IPS-NIHi11 (cell line): ENCODE results near the gene ZCCHC24.

Experiments used
- DNase-seq: peaks from one replicate; pipeline ENCODE4 v3.0.0; 2012; ENCODE audit warnings: mixed read lengths, low spot score

ZCCHC24 gene

GRCh38 chr10:79445977-79446757, 743 bp upstream of the ZCCHC24 start:
- peak; percentile 73 for DNase-seq

DNA sequence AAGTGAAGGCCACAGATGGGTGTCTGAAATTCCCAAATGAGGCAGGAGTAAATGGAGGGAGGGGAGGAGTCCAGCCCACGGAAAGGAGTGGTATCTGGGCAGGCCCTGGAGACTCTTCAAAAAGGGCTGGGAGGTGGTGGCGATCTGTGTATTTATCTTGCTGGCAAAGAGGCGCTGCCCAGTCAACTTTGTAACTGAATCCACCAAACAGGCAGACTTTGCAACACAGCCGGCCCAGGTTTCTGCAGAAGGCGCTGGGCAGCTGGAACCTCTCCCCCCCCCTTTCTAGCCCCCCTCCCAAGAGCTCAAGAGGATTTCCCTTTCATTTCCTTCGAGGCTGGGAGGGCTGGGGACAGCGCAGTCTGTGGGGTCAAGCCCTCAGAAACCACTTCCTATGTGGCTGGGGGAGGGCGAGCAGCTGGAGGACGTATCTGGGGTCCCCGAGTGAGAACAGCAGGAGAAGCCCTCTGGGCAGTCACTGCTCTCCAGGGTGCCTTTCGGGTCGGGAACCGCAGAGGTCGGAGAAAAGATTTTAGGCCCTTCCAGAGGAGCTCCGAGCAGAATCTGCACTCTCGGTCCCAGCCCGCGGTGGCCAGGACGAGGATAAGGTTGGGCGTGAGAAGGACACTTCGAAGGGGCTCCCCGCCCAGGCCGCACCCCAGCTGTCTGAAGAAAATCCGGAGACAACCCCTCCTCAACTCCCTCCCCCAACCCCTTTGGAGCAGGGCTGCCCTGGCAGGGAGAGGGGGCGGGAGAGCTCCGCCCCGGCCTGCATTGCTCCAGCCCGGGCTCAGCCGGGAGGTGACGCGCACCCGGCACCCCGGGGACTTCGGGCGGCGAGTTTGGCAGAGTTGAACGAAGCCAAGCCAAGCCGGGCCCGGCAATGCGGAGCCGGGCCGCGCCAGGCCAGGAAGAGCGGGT, 965 bp downstream of the ZCCHC24 start:
- DNase-seq: peak; percentile 86

GRCh38 chr10:79443338-79444198, 1.9 kb downstream of the ZCCHC24 start:
- no peak for DNase-seq

GRCh38 chr10:79442171-79443040, 3.0 kb downstream of the ZCCHC24 start:
- no peak for DNase-seq

DNA sequence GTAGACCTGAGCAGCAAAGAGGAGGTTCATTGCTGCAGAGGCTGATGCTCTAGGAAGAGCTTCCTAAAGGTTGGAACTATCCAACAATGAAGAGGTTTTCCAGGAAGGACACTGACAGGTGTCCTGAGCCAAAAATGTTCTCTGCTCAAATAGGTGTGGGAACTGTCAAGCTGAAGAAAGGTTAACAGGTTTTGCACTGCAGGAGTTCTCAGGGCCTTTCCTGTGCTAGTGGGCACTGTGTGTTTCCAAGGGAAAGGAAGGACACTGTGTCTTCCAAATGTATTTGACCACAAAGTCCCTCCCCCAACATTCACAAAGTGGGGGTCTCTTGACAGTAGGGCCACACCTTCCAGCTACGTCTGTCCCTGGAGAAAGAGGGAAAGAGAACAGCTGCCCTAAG, 4.0 kb downstream of the ZCCHC24 start:
- no peak for DNase-seq

DNA sequence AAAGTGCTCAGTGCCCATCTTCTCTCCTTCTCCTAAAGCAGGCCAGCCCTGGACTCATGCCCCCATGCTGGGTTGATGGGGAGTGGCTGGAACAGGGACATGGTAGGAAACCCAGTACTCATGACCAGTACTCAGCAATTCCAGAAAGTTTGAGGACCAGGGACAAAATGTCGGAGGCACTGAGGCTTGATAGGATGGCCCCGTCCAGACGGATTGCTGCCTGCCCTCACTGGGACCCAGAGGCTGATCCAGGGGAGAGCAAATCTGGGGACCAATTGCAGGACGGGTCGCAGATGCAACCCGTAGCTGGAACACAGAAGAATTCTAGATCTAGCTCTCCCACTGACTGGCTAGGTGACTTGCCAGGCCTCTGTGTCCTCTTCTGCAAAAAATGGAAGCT, 5.1 kb downstream of the ZCCHC24 start:
- no peak for DNase-seq

- DNase-seq: no peak
Measured at GRCh38 chr10:79438699-79439085, 6.7 kb downstream of the ZCCHC24 start.

- DNase-seq: no peak
Measured at GRCh38 chr10:79438021-79438698, 7.3 kb downstream of the ZCCHC24 start.

GRCh38 chr10:79437111-79437814, 8.2 kb downstream of the ZCCHC24 start:
- DNase-seq: no peak

GRCh38 chr10:79436850-79437103, 8.6 kb downstream of the ZCCHC24 start:
- DNase-seq: no peak

DNA sequence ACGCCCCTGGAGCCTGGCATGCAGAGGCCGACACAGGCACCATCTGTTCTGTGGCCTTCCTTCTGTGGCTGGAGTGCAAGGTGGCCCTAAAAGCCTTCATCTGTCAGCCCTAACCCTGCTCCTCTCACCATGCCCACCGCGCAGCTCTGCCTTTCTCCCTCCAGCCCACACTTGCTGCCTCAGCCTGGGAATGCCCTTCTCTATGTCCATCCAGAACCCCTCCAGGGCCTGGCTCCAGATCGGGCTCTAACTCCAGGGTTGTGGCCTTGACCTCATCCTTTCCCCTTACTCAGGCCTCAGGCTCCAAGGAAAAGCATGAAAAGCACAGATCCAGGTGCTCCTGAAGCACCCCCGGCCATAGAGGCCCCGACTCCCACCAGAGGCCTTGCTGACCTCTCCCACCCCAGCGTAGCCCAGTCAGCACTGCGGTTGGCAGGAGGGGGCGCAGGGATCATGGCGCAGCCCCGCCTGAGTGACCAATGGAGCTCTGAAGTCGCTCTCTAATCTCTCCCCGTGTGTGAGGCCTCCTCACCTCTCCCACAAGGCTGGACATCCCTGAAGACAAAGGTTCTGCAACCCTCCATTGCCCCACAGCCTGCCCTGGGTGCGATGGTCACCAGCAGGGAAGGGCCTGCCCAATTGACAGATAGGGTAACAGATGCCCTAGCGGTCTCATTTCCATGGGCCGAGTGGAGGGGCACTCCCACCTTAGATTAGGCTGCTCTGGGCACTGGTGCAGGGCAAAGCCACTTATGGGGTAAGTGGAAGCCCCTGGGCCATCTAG, 9.2 kb downstream of the ZCCHC24 start:
- DNase-seq: no peak

DNA sequence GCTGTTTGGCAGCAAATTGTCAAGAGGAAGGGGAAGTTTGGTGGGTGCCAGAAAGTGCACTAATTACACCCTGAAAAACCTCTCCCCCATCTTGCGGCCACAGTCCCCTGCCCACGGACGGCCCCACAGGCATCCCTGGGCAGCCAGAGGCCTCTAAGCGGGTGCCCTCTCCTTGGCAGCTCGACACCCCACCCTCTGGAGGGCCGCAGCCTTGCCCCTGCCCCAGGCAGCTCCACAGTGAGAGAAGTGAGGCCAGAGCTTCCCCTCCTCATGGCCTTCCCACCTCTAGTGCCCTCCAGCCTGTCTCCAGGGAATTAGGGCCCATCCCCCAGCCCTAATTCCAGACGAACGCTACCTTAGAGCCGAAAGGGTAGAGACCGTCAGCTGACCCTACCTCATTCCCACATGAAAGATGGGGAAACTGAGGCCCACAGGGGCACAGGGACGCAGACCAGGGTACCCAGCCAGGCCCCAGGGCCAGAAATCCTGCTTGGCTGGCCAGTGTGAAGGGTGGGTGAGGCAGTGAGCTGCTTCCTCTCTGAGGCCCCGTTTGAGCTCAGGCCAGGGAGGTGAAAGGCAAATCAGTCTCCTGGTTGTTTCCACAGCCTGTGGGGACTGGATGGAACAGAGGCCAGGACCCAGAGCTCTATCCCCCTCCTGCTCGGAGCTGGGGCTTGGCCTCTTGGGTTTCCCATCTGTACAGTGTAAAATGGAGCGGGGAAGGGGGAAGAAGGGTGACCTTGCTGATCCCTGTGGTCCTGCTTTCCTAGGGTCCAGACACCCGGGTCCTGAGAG, 10.0 kb downstream of the ZCCHC24 start:
- DNase-seq: no peak

DNA sequence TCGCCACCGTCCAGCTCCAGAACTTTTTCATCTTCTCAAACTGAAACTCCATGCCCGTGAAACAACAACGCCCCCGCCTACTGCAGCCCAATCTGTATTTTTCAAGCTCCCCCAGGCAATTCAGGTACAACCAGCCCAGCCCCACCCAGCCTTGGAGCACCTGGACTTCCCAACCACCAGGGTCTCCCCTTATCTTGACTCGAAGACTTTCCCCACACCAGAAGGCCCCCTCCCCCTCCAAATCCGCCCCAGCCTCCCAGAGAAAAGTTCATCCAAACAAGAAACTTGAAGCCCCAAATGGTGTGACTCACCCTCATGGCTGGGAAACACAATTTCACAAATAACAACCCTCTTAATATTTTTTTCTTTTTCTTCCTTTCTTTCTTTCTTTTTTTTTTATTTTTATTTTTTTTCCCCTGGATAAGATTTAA, 10.6 kb downstream of the ZCCHC24 start:
- DNase-seq: no peak

DNA sequence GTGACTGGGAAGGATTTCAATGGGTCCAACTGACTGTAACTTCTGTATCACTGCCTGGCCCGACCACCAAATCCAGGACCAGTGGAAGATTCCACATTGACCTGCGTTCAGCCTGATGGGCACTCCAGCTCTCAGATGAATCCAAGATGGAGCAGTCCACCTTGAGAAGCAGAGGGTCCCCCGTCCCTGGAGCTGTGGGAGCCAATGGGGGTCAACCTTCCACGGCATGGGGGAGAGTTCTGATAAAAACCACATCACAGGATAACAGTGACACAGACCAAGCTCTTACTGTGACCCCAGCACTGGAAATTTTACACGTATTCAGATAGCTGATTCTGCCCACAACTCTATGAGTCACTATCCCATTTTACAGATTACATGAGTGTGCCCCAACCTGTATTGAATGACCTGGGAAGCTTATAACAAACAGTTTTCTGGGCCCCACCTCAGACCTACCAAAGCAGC, 11.2 kb downstream of the ZCCHC24 start:
- no peak for DNase-seq

- DNase-seq: no peak
Measured at GRCh38 chr10:79433324-79434222, 11.9 kb downstream of the ZCCHC24 start.

DNA sequence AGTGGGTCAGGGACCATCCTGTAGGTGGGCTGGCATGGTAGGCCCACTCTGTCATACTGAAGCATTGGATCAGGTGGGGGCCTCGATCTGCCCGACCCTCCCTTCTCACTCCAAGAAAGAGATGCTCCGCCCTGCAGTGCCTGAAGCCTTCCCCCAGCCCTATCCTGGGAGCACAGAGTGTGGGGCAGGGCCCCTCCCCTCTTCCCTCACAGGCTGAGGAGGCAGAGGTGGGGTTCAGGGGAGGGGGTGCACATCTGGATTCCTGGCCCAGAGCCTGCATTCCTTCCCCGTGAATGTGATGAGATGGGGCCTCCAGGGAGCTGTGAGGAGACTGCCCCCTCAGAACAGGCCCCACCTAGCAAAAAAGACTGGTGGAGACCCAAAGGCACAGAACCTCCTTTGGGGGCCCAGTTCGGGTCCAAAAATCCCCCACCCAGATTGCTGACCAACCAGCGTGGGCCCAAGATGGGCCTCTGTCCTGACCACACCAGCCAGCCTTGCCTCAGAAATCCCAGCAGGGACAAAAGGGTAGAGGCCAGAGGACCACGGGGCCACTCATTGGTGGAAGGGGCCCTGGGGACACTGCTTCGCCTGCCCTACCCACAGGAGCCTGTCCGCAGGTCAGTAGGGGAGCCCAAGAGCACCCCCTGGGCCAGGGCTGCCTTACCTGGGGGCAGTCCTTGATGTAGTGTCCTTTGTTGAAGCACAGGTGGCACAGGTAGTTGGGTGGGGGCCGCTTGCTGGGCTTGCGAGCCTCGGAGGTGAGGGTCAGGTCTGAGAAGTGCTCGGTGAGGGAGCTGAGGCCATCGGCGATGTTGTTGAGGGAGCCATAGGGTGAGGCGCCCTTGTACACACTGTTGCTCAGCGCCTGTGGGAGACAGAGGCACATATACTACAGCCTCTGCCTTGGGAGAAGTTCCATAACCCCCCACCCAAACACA, 13.3 kb downstream of the ZCCHC24 start:
- DNase-seq: no peak
